Central memory CD4-positive, alpha-beta T cell (primary cell): Measurements from ENCODE around the gene C1QTNF3.

Experiments
- DNase-seq: peaks from one replicate; pipeline ENCODE4 v3.0.0; 2022

C1QTNF3 gene

DNA sequence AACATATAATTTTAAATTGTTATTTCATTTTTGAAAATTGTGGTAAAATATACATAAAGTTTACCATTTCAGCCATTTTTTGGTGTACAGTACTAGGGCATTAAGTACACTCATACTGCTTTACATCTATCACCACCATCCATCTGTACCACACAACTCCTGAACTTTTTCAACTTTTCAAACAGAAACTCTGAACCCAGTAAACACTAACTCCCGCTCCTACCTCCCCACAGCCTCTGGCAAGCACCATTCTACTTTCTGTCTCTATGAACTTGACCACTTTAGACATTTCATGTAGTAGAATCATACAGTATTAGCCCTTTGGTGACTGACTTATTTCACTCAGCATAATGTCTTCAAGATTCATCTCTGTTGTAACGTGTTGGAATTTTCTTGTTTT is 50.1 kb downstream of the C1QTNF3 start:
- no peak for DNase-seq

DNA sequence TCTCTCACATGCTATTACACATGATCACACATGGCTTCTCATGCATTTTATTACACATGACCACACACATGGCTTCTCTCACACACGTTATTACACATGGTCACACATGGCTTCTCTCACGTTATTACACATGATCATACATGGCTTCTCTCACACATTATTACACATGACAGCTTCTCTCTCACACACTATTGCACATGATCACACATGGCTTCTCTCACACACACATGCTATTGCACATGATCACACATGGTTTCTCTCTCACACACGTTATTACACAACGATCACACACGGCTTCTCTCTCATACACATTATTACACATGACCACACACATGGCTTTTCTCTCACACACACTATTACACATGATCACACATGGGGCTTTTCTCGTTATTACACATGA is 57.6 kb downstream of the C1QTNF3 start:
- no peak for DNase-seq

GRCh38 chr5:33984671-33985124 is 58.3 kb downstream of the C1QTNF3 start, which contains the start of gene SLC45A2:
Gene SLC45A2, minus strand, starts transcription at chr5:33984693. Its CDS starts 110 bp downstream, at chr5:33984583.
- DNase-seq, result no peak

- DNase-seq, result no peak
Measured at GRCh38 chr5:33984178-33984577, 58.8 kb downstream of the C1QTNF3 start.

GRCh38 chr5:33981408-33982162 is 61.4 kb downstream of the C1QTNF3 start:
- DNase-seq, result no peak

- no peak for DNase-seq
Measured at GRCh38 chr5:33980030-33980429, 63.0 kb downstream of the C1QTNF3 start.

- DNase-seq, result no peak
Measured at GRCh38 chr5:33978306-33978705, 64.7 kb downstream of the C1QTNF3 start.

DNA sequence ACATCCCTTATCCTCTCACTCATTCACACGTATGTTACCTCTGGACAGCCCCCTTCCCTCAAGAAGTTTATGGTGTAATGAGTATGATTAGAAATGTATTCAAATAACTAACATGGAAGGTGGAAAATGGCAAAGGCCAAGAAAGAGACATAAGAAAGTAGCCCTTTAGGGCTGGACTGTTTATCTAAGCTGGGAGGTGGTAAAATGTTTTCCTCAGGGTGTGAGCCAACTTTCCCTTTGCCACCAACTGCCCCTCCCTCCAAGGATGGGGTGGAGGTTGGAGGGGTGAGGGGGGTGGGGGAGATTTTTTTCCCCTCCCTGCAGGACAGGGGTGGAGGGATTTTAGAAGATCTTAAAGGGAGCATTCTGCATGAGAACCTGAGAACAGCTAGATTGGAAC is 66.7 kb downstream of the C1QTNF3 start:
- DNase-seq, result no peak

DNA sequence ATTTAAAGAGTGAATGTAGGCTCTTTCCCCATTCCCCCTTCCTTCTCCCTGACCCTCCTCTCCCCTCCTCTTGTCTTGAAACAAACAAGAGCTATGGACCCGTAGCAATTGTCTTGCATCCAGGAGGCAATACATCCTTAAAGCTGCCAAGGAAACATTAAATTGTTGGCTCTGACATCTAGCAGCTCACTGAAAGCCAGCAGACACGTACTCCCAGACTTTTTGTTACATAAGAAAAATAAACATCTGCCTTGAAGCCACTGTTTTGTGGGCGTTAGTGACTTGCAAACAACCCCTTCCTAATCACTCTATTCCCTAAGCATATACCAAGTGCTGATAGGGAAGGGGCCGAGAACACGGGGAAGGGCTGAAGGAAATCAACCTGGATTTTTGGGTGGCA is 67.2 kb downstream of the C1QTNF3 start:
- no peak for DNase-seq

GRCh38 chr5:33973271-33973670 is 69.7 kb downstream of the C1QTNF3 start:
- DNase-seq, result no peak

- DNase-seq, result no peak
Measured at GRCh38 chr5:33969572-33970452, 73.2 kb downstream of the C1QTNF3 start.

GRCh38 chr5:33968211-33969005 is 74.6 kb downstream of the C1QTNF3 start:
- DNase-seq, result no peak
